WI38 (cell line): Measurements from ENCODE around the gene POLR1A.

ENCODE experiments used
- H3K4me3 ChIP-seq: 2 replicates; pipeline ENCODE4 v1.5.1; 2011; ENCODE audit warnings: low read depth, mild to moderate bottlenecking, control low read depth, low read length
- TF ChIP-seq, protein P1 (sequence below): IDR thresholded peaks from 2 replicates; pipeline ENCODE4 v1.5.1; 2012; ENCODE audit warnings: low read depth, mild to moderate bottlenecking, control low read depth, low read length

Gene POLR1A

DNA sequence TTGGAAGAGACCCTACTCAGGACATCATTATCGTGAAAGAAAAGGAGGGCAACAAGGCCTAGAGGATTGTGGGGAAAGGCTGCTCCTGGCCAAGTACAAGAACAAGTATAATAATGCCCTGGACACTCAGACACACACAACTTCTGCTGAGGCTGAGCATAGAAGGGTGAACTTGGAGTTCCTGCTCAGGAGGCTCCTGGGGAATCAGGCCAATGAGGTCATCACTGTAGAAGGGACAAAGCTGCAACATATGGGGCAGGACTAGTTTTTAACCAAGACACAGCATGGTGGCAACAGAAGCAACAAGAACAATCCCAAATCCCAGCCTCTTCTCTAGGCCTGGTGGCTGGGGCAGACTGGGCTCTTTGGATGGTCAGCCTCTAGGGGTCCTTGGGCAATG, 102.6 kb downstream of the POLR1A start:
- TF ChIP-seq, protein P1, sequence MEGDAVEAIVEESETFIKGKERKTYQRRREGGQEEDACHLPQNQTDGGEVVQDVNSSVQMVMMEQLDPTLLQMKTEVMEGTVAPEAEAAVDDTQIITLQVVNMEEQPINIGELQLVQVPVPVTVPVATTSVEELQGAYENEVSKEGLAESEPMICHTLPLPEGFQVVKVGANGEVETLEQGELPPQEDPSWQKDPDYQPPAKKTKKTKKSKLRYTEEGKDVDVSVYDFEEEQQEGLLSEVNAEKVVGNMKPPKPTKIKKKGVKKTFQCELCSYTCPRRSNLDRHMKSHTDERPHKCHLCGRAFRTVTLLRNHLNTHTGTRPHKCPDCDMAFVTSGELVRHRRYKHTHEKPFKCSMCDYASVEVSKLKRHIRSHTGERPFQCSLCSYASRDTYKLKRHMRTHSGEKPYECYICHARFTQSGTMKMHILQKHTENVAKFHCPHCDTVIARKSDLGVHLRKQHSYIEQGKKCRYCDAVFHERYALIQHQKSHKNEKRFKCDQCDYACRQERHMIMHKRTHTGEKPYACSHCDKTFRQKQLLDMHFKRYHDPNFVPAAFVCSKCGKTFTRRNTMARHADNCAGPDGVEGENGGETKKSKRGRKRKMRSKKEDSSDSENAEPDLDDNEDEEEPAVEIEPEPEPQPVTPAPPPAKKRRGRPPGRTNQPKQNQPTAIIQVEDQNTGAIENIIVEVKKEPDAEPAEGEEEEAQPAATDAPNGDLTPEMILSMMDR, result no peak
- no peak overlapping the region for H3K4me3 ChIP-seq

DNA sequence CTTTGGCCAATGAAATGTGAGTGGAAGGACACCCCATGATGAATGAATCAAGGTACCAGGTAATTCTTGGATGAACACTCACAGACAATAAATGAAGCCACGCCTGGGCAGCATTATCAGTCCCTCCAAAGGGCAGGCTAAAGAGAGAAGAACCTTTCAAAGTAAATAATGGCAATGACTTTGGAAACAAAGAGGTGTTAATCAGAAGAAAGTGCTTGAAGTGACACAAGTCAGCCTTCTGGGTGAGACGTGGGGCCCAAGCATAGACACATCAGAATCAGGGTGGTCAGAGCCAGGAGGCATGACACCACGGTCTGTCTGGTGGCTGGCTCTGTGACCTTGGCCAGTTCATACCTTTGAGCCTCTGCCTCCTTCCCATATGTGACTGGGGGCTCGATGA, 103.3 kb downstream of the POLR1A start:
- no peak overlapping the region for H3K4me3 ChIP-seq
- TF ChIP-seq, protein P1, result no peak

DNA sequence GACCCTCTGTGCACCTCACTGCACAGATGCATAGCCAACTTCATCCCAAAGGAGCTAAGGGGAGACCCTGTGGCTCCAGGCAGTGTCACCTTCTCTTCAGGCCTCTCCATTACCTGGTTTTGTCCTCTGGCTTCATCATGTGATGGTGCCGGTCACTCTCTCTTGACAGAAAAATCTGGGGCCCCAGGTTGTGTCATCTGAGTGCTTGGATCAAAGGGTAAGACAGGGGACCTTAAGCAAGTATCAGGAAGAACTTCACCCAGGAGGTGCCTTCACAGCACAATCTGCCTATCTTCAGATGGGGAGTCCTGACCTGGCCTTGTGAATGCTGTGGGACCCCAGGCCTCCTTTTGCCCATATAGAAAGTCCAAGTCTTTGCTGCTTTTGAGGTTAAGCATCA, 104.4 kb downstream of the POLR1A start:
- no peak overlapping the region for H3K4me3 ChIP-seq
- TF ChIP-seq, protein P1, result no peak

- H3K4me3 ChIP-seq, result no peak overlapping the region
- TF ChIP-seq, protein P1, result no peak
These were observed 104.8 kb downstream of the POLR1A start for GRCh38 chr2:86000938-86001312.

DNA sequence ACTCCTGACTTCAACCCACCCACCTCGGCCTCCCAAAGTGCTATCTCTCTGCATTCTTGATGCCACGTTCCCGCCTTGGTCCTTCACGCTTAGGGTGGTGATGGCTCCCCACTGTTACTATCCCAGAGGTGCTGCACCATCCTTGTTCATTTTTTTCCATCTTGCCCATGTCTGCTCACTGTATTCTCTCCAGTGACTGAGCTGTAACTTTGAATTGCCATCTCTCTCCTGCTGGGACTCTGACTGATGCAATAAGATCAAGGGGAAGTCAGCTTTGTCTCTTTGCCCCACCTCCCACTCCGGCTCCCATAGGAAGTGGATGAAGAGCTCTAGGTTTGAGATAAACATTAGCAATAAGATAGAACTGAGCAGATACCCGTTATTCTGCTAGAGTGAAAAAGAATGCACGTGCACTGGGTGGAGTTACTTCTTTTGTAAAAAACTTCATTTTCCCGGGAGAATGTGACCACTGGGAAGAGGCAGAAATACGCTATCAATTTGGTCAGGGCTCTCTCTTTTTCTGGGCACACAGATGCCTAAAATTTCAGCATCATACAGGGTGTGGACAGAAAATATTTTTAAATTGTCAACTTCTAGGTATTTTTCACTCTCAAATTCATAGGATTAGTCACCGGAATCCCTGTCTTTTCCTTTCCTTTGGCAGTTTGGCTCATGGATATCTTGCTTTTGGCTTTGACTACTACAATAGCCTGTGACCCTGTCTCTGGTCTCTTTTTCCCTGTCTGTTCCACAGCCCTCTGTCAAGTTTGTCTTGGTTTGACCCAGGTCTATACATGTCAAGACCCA, 105.4 kb downstream of the POLR1A start:
- TF ChIP-seq, protein P1, result no peak
- H3K4me3 ChIP-seq, result no peak overlapping the region

GRCh38 chr2:85999061-85999831, 106.4 kb downstream of the POLR1A start:
- TF ChIP-seq, protein P1, result no peak
- H3K4me3 ChIP-seq, result peak overlapping the region; percentile 35
